Activated CD8-positive, alpha-beta memory T cell treated with anti-CD3 and anti-CD28 coated beads, Interleukin-2, amount 50 U/mL, for 24 hours (primary cell): Measurements from ENCODE around the gene SACS.
"Not testable (repeated sequence)": the region's sequence is repeated elsewhere in the genome, so short reads cannot be mapped to it uniquely, and the experiment has no call there.

ENCODE experiments used
- DNase-seq: peaks from one replicate; pipeline ENCODE4 v3.0.0-alpha.2; 2020; ENCODE audit errors: extremely low read depth

Gene SACS

DNA sequence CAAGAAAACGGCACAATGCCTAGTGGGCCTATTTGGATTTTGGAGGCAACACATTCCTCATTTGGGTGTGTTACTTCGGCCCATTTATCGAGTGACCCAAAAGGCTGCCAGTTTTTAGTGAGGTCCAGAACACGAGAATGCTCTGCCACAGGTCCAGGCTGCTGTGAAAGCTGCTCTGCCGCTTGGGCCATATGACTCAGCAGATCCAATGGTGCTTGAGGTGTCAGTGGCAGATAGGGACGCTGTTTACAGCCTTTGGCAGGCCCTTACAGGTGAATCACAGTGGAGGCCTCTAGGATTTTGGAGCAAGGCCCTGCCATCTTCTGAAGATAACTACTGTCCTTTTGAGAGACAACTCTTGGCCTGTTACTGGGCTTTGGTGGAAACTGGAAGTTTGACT lies 118.7 kb downstream of the SACS start:
- DNase-seq, result not testable (repeated sequence)

DNA sequence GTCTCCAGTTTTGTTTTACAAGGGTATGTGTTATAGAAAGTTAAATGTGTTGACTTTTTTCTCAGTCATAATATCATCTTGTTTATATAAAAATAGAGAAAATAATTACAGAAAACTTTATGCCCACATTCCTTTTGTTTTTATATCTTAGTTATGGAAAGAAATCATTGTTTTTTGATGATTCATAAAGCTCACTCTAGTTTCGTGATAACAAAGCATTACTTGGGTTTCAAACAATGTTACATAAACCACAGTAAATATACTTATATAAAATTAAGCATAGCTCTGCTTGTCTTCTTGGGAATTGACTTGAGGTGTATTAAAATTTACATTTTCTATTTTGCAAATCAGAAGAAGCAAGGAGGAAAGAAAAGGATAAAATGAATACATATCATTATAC lies 140.9 kb downstream of the SACS start:
- DNase-seq, result no peak

DNA sequence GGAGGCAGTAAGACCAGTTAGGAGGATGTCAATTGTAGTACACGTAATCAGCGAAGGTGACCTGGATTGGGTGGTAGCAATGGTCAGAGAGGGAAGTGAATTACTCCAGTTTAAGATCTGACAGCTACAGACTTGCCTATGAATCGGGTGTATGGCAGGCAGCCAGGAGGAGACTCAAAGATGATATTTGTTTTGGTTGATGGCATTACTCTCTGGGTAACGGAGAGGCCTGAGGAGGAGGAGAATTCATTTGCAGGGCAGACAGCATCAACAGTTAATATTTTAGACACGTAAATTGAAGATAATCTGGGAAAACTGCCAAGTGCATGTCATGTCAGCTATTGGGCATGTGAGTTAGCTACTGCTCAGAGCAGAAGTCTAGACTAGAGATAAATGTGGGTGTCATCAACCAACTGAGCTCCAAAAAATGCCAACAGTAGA lies 143.6 kb downstream of the SACS start:
- DNase-seq, result no peak

DNA sequence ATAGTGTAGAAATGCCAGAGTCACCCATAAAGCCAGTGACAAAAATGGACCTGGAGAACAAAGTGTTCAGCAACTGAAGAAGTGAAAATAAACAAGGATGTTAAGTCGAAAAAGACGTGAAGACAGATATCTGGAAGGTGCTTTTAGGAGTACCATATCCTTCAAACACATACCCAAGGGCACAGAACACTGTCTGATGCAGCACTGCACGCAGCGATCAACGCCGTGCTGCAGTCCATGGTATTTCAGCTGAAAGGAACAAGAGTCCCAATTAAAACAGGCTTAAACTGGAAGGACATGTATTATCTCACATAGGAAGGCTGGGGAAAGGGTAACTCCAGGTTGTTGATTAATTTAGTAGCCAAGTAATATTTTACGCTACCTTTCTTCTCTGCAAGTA lies 144.5 kb downstream of the SACS start:
- DNase-seq, result no peak

DNA sequence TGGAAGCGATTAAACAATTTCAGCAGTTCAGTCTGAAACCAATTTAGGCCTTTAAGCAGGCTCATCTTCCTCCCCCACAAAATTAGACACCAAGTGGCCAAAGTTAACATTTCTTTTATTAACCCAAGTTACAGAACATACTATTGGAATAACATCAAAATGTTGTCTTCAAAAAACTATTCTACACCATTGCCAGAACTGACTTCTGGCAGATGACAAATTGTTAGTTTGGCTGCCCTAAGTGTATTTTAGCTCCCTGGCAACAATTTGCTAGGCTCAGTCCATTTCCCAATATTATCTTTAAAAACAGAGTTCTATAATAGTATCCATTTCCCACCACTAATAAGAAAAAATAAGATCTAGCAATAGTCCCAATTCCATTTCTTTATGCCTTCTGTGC lies 144.9 kb downstream of the SACS start:
- no peak for DNase-seq

DNA sequence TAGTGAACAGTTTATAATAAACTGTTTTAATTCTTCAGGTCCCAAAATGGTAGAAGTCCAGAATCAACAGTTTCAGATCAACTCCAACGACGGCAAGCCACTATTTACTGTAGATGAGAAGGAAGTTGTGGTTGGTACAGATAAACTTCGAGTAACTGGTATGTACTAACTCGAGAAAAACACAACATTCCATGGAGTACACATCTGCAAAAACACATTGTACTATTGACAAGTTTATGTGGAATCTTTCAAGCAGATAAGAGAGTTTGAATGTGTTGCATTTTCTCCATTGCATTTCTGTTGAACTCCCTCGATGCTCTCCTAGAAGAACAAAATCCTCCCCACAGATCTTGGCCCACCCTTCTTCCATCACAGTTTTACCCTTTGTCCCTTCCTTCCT lies 154.2 kb downstream of the SACS start:
- DNase-seq, result no peak
